Liver (tissue), 9 donors: ENCODE results near the gene ORAI2. TPM values are rescaled to one million over a fixed set of nuclear protein-coding genes. Genes with fewer than 3 reads are reported as not detected.
A peak's percentile ranks its signal among the peaks of the same experiment; 100 is the strongest.

ENCODE experiments used
- DNase-seq: peaks from one replicate; pipeline ENCODE4 v3.0.0-alpha.2; 2017; ENCODE audit warnings: low spot score
- H3K27ac ChIP-seq, 2 donors: one replicate each; pipeline ENCODE4 v1.7.0; 2013; ENCODE audit warnings: inconsistent platforms in 2 of 2, low read length in 2 of 2, control low read depth in 1 of 2, low read depth in 1 of 2, mild to moderate bottlenecking in 1 of 2
- H3K27me3 ChIP-seq, 4 donors: one replicate each; pipeline versions ENCODE4 v1.6.1 to v1.7.0; 2013; ENCODE audit warnings: low read length in 3 of 4, inconsistent platforms in 1 of 4, mild to moderate bottlenecking in 1 of 4, moderate library complexity in 1 of 4; ENCODE audit not compliant: control insufficient read depth in 4 of 4, insufficient read depth in 4 of 4
- H3K36me3 ChIP-seq, 4 donors: one replicate each; pipeline versions ENCODE4 v1.6.1 to v1.7.0; 2013; ENCODE audit warnings: low read length in 3 of 4, mild to moderate bottlenecking in 3 of 4, low read depth in 1 of 4, moderate library complexity in 1 of 4; ENCODE audit not compliant: control insufficient read depth in 4 of 4, insufficient read depth in 3 of 4
- H3K4me1 ChIP-seq, 4 donors: one replicate each; pipeline versions ENCODE4 v1.6.1 to v1.7.0; 2013; ENCODE audit warnings: low read length in 3 of 4, mild to moderate bottlenecking in 3 of 4, moderate library complexity in 1 of 4; ENCODE audit not compliant: control insufficient read depth in 4 of 4, insufficient read depth in 4 of 4
- H3K4me3 ChIP-seq, 3 donors: one replicate each; pipeline versions ENCODE4 v1.6.1 to v1.7.0; 2013; ENCODE audit warnings: low read length in 3 of 3, control low read depth in 1 of 3, low read depth in 1 of 3, mild to moderate bottlenecking in 1 of 3
- H3K9ac ChIP-seq, 2 donors: one replicate each; pipeline ENCODE4 v1.7.0; 2013; ENCODE audit warnings: low read length in 2 of 2, mild to moderate bottlenecking in 2 of 2, moderate library complexity in 2 of 2, control low read depth in 1 of 2, low read depth in 1 of 2
- H3K9me3 ChIP-seq, 4 donors: one replicate each; pipeline versions ENCODE4 v1.6.1 to v1.7.0; 2013; ENCODE audit warnings: low read length in 3 of 4; ENCODE audit not compliant: control insufficient read depth in 4 of 4
- ATF3 ChIP-seq: IDR thresholded peaks from 2 replicates; pipeline ENCODE4 v1.6.1; 2016; ENCODE audit warnings: antibody characterized with exemption
- FOXA1 ChIP-seq: IDR thresholded peaks from 2 replicates; pipeline ENCODE4 v1.6.1; 2016; ENCODE audit warnings: antibody characterized with exemption
- FOXA2 ChIP-seq: IDR thresholded peaks from 2 replicates; pipeline ENCODE4 v1.6.1; 2016; ENCODE audit warnings: antibody characterized with exemption
- GABPA ChIP-seq, 2 donors: IDR thresholded peaks in 1 of 2; conservative IDR thresholded peaks in 1 of 2; 2 replicates each; pipeline ENCODE4 v1.6.1; 2016; ENCODE audit warnings: antibody characterized with exemption in 2 of 2, mild to moderate bottlenecking in 1 of 2, moderate library complexity in 1 of 2
- HNF4A ChIP-seq, 2 donors: conservative IDR thresholded peaks; 2 replicates each; pipeline ENCODE4 v1.6.1; 2016; ENCODE audit warnings: antibody characterized with exemption in 2 of 2, mild to moderate bottlenecking in 2 of 2
- HNF4G ChIP-seq: IDR thresholded peaks from 2 replicates; pipeline ENCODE4 v1.6.1; 2016; ENCODE audit warnings: antibody characterized with exemption
- MAX ChIP-seq: IDR thresholded peaks from 2 replicates; pipeline ENCODE4 v1.6.1; 2016; ENCODE audit warnings: antibody characterized with exemption
- NR2F2 ChIP-seq: IDR thresholded peaks from 2 replicates; pipeline ENCODE4 v1.6.1; 2016; ENCODE audit warnings: antibody characterized with exemption
- RAD21 ChIP-seq, 2 donors: IDR thresholded peaks; 2 replicates each; pipeline ENCODE4 v1.6.1; 2016; ENCODE audit warnings: antibody characterized with exemption in 2 of 2, mild to moderate bottlenecking in 2 of 2
- REST ChIP-seq: IDR thresholded peaks from 2 replicates; pipeline ENCODE4 v1.6.1; 2016; ENCODE audit warnings: antibody characterized with exemption, mild to moderate bottlenecking
- SP1 ChIP-seq: IDR thresholded peaks from 2 replicates; pipeline ENCODE4 v1.6.1; 2018; ENCODE audit warnings: antibody characterized with exemption, mild to moderate bottlenecking
- YY1 ChIP-seq: IDR thresholded peaks from 2 replicates; pipeline ENCODE4 v1.6.1; 2016; ENCODE audit warnings: antibody characterized with exemption, mild to moderate bottlenecking
- ZBTB33 ChIP-seq: IDR thresholded peaks from 2 replicates; pipeline ENCODE4 v1.6.1; 2016; ENCODE audit warnings: antibody characterized with exemption
- WGBS: extraction: QIAGEN DNeasy Blood & Tissue Kit; methylation state at CpG from one replicate; pipeline ENCODE4 v1.1.7; 2013; 5-methylcytosine and 5-hydroxymethylcytosine counted together
- polyA plus RNA-seq, 2 donors: library from polyadenylated mRNA; stranded (reverse) in 1 of 2; unstranded in 1 of 2; fragments of 200-250 nt in 1 of 2; fragments of >200 nt in 1 of 2; fragmentation: Nextera tagmentation in 1 of 2; extraction: Ambion mirVana in 1 of 2; gene quantifications; one replicate each; pipeline versions ENCODE4 v1.2.1 to v1.2.3, GENCODE V29; 2013 to 2015
- total RNA-seq, 2 donors: library from RNA; depleted of rRNA; stranded (reverse); fragments of >200 nt; gene quantifications; one replicate each; pipeline ENCODE4 v1.2.3, GENCODE V29; 2014
- donor health status: healthy.
- donor health status: healthy.
- donor health status: healthy.
- donor health status: healthy.
- donor health status: healthy.

ORAI2 gene
- total and polyA plus RNA-seq, 4 donors = 1.3 to 10.3 (median 4.8) TPM

- Histone ChIP-seq H3K27me3 (no peaks in the 10 kb centered on the region), H3K9ac (no peak overlapping the region), H3K4me1 (peaks cover 0 to 15% (median 13%) of the 10 kb centered on the region in 4 donors), H3K9me3 (no peaks in the 10 kb centered on the region), H3K36me3 (peaks cover 0 to 4% (median 0%) of the 10 kb centered on the region in 4 donors), H3K27ac (peak overlapping the region; percentile 27 to 63), H3K4me3 (no peak overlapping the region)
- no peak for DNase-seq
- no peak for TF ChIP-seq ZBTB33
- TF ChIP-seq SP1 = peak; percentile 6
- no peak for TF ChIP-seq REST
- TF ChIP-seq GABPA (IDR thresholded peaks at IDR 0.05 in 1 of 2, conservative IDR thresholded peaks at IDR 0.05 in 1 of 2) = no peak
- no peak for TF ChIP-seq NR2F2
- no peak for TF ChIP-seq FOXA2
- TF ChIP-seq FOXA1 = no peak
- no peak for TF ChIP-seq RAD21 (IDR thresholded peaks at IDR 0.05)
- TF ChIP-seq ATF3 = no peak
- 61% methylated on average over 17 of the region's 17 CpGs for WGBS
These were observed 1.6 kb upstream of the ORAI2 start for GRCh38 chr7:102431617-102432298.

- 26% methylated on average over 27 of the region's 27 CpGs for WGBS
- H3K9me3 ChIP-seq = no peaks in the 10 kb centered on the region
- H3K4me1 ChIP-seq = peaks cover 0 to 15% (median 13%) of the 10 kb centered on the region in 4 donors
- H3K36me3 ChIP-seq = no peaks in the 10 kb centered on the region
- peak overlapping the region; percentile 44 to 52 for H3K27ac ChIP-seq
- TF ChIP-seq HNF4A (conservative IDR thresholded peaks at IDR 0.05) = no peak
- no peak for TF ChIP-seq MAX
- no peak for TF ChIP-seq YY1
- no peak for TF ChIP-seq FOXA2
- TF ChIP-seq SP1 = no peak
- no peak for TF ChIP-seq HNF4G
- TF ChIP-seq ZBTB33 = no peak
- no peak for TF ChIP-seq REST
- no peak overlapping the region for H3K9ac ChIP-seq
- DNase-seq = no peak
- H3K27me3 ChIP-seq = no peaks in the 10 kb centered on the region
- H3K4me3 ChIP-seq = peak overlapping the region in 2 of 3 donors; percentile 34 to 80
These were observed 745 bp upstream of the ORAI2 start for GRCh38 chr7:102432442-102433218.
